ENCODE data around the gene DISP2. TPM values are rescaled to one million over a fixed set of nuclear protein-coding genes. Genes with fewer than 3 reads are reported as not detected.

DISP2 gene
- polyA plus RNA-seq, 5 donors = 1.1 to 3.3 (median 1.4) TPM

GRCh38 chr15:40327457-40327856, 30.6 kb upstream of the DISP2 start:
- DNase-seq = no peak

DNA sequence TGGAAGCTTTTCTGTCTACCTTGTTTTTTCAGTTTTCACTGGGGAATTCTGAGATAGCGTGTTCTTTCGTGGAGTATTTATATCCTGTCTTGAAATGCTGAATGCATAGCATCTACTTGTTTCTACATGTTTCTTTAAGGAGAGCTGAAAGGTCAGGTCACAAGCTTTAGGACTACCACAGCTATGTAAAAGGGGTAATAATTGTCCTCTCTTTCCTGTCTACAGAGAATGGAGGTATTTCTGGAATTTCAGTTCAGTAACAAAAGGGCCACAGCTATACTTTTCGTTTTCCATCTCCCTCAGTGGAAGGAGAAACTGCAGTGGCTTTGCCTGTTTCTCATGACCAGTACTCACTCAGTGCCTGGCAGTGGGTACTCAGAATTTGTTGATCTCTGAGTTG, 29.8 kb upstream of the DISP2 start:
- no peak for DNase-seq

DNA sequence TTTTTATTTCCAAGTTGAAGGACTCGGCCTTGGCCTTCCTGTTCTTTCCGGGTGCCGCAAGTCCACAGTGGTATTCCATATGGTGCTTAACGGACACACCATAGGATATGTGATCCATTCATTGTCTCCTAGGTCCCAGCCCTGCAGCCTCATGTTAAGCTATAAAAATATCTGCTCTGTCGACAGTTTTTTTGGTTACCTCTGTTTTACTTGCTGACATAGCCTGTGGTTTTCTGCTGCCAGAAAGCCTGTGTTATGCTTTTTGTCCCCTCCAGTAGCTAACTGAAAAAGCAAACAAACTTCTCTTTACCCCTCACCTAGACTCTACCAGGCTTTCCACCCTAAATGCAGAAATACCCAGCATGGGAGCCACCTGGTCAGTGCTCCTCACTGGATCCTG, 29.3 kb upstream of the DISP2 start:
- no peak for DNase-seq

DNA sequence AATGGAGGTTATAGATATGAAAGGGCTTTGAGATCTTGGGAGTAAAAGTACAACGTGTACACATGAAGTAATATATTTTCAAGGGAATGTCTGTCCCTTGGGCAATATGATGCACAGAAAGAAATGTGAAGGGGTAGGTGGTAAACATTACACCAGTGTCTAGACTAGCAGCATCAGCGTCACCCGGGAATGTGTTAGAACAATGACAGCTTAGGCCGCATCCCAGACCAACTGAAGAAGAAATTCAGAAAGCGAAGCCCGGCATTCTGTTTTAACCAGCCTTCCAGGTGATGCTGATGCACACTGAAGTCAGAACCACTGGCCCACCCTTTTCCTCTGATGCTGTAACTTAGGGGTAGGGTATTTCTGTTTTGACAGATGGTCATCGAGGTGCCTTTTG, 28.2 kb upstream of the DISP2 start:
- no peak for DNase-seq

DNA sequence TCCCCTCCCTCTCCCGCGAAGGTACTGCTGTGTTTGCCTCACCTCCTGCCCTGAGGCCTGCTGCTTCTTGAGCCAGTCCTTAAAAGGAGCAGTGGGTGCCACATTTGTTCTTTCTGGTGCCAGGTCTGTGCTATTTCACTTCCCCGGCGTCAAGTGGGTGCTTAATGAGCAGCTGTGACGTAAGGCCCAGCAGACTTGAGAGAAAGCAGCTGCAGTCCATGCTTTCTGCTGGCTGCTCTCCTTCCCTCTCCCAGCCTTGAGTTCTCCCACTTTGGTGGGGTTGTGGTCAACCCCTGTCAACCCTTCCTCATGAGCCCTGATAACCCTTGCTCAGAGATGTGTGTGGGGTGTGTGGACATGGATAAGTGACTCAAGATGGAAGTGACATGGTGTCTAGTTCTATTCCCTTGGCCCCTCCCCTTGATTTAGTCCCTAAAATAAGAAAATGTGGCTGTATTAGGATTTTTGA, 27.6 kb upstream of the DISP2 start:
- peak; percentile 83 to 84 for DNase-seq

DNA sequence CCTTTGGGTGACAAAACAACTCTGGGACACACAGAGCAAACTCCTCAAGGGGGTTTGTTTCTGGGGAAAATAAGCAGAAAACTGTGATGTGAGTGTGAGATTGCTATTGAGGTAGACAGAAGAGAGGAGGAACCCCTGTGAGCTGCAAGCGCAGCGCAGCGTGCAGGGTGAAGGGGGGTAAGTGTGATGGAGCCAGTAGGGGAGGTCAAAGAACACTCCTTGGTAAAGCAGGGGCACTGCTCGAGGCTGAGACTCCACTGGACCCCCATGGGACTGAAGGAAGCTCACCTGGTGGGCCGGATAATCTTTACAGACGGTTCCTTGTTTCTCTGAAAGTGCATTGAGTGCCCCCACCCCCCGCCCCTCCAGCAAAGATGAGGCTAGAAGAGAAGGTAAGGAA, 27.0 kb upstream of the DISP2 start:
- no peak for DNase-seq

DNA sequence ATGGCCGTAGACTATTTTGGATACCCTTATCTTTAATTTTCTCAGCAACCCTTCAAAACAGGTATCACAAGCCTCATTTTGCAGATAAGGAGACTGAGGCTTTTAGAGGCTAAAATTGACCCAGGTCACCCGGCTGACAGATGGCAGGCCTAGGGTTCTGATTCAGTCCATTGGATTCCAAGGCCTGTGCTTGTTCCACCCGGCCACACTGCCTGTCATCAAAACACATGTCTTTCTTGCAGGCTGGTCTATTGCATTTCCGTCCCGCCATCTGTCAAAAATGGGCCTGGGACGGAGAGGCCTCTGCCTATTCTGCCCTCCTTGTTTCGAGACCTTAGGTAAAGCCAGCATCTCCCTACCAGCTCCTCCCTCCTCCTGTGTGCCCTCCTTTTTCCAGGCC, 26.4 kb upstream of the DISP2 start:
- no peak for DNase-seq

- DNase-seq = no peak
Observed at GRCh38 chr15:40332113-40332781, 25.8 kb upstream of the DISP2 start.

GRCh38 chr15:40333922-40334492, 24.0 kb upstream of the DISP2 start:
- DNase-seq = no peak

DNA sequence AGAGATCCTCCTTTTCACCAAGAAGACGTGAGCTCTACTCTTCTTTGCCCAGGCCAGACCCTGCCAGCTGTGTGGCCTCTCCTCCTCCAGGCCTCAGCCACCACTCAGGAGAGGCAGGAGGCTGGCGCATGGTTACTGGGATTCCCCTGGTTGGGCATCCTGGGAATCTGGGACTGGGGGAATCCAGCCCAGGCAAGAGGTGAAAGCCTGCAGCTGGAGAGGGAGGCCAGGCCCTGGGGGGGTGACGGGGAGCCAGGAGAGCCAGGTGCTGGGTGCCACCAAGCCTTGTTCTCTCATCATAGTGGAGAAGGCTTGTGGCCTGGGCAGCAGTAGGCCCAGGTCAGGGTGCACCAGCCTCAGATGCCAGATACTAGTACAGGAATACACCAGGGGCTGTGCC, 23.5 kb upstream of the DISP2 start:
- no peak for DNase-seq

GRCh38 chr15:40334941-40335795, 22.9 kb upstream of the DISP2 start:
- no peak for DNase-seq

- DNase-seq = no peak
Observed at GRCh38 chr15:40335938-40336743, 21.9 kb upstream of the DISP2 start.

DNA sequence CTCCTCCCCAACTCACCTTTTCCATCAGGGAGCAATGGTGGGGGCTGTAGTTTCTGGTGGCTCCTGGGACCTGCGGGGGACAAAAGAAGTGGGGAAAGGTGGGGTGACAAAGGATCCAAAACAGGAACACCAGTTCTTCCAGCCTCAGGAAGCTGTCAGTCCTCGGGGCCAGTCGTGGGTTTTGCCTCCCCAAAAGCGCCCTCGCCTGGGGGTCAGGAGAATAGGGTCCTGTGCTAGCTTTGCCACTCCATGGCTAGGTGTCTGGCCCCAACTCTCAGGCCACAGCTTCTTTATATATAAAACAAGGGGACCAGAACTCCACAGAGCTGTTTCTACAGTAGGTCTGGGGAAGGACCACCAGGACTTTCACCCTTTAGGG, 21.3 kb upstream of the DISP2 start:
- DNase-seq = no peak

DNA sequence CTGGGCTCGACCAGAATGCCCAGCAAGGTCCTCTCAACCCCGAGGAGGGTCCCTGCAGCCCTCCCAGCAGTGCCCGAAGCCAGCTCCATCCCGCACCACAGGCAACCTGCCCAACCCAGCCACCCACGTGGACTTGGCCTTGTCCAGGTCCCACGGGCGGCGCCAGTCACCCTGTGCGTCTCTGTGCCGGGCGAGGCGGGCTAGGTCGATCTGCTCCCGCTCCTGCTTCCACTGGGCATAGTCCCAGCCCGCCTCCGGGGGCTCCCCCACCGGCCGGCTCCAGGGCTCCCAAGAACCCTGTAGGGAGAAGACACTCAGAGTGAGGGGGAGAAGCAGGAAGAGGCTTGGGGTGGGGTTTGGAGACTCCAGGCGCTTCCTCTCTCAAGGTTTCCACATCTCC, 20.4 kb upstream of the DISP2 start:
- no peak for DNase-seq

DNA sequence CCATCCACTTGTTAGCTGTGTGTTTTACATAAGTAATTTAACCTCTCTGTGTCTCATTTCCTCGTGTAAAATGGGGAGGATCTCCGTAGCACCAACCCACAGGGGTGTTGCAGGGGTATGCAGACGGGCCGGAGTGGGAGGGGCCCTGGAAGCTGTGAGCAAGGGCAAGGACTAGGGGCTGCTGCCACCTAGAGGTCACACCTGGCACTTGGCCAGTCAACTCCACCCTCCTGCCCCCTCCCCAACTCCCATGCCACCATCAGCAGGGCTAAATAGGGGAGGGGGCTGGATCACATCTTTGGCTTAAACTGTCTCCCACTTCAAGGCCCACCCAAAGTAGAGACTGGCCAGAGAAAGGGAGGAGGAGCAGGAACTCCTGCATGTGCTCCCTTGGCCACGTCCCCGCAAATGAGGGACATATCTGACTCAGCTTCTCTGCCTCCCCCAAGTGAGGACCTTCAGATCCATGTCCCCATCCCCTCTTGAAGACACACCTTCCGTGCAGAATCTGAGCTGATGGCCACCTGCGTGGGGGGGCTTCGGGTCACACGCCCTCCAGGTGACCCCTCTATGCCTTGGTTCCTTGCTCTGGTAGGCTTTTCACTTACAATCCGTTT, 19.9 kb upstream of the DISP2 start:
- no peak for DNase-seq

DNA sequence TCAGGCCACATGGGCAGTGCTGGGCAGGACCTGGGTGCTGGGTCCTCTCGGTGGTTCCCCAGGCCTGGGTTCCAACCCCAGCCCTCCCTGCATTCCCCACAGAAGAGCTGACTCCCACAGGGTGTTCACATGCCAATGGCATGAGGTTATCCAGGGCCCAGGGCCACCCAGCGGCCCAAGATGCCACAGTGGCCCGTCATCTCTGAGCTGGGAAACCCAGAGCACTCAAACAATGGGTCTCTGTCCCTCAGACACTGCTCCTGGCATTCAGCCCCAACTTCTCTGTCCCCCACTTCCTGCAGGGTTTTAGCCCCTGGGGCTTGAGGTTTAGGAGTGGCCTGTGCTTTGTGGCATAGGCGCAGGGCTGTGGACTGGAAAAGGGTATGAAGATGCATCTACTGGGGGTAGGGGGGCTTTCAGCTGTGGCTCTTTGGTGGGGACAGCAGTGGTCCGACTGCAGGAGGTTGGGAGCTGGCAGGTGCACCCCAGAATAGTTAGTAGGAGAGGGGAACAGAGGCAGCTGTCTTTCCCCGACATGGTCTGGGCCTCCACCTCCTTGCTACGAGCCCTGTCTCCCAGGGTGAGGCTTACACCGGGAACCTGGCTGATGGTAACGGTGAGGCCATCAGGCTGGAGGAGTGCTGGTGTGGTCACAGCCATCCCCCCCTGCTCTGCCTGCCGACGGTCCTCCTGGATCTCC, 18.9 kb upstream of the DISP2 start:
- no peak for DNase-seq

GRCh38 chr15:40339621-40339945, 18.4 kb upstream of the DISP2 start:
- DNase-seq = no peak

DNA sequence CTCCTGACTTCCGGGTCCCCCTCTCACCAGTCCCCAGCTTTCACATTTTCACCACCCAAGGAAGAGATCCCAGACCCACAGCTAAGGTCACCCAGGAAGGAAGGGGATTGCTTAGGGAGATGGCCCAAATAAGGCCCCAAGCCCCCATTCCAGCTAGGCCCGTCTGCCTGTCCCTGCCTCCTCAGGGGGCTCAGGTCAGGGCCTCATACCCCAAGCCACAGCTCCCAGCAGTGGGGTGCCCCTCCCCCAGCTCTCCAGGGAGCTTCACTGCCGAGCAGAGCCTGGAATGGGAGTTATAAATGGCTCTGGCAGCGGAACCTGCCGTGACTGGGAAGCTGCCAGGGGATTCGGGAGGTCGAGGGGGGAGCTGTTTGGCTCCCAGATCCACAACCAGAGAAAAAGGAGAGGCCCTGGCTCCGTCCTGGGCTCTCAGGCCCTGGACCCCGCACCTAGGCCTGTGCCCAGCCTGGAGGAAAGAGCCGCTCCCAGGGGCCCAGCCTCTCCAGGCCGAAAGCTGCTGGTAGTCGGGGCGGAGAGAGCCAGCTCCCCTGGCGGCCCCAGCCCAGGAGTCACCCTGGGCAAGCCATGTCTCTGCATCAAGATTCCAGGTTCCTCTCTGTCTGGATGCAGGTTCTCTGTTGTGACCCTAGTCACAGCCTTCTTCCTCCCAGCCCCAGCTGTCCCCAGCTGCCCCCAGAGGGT, 17.8 kb upstream of the DISP2 start:
- peak; percentile 62 to 71 for DNase-seq

DNA sequence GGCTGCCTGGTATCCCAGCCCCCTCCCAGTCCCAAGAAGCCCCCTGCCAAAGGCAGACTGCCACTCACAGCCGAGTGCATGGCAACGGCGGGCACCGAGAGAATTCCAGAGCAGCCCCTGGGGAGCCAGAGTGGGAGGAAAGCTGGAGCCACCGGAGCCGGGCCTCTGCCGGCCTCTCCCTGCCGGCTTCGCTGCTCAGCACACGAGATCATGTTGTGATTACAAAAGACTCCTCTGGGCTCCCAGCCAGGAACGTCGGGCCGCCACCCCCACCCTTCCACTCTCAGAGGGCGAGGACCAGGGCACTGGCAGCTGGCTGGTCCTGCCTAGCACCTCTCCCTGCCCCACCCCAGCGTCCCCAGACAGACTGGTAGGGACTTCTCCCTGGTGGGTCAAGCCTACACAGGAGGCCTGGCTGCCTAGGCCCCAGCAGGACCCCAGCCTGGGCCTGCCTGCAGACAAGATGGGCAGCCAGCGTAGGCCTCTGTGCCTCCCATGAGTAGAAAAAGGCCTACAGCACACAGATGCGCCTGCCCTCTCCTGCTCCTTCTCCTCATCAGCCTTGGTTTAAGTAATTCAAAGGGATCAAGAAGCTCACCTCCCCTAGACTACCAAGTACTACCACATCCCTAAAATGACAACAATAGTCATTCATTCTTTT, 17.1 kb upstream of the DISP2 start, which contains the start of gene CCDC9B:
Gene CCDC9B, minus strand, starts transcription at position 200 of the 661 bp plus-strand sequence. Its CDS starts 120 bp downstream, at position 80.
- peak; percentile 87 to 89 for DNase-seq
